Measurements from ENCODE around the gene WDR13. TPM values are rescaled to one million over a fixed set of nuclear protein-coding genes. Genes with fewer than 3 reads are reported as not detected.

WDR13 gene
- polyA plus RNA-seq, 3 donors = 143 to 172 (median 170) TPM

GRCh38 chrX:48590203-48591103, 6.8 kb upstream of the WDR13 start:
- H3K27ac ChIP-seq (ENCODE audit: low read depth, low read length) = no peak overlapping the region
- 79 to 89% (median 82%) methylated on average over 19 to 21 of the region's 21 CpGs for WGBS, 3 donors

GRCh38 chrX:48591255-48591791, 6.0 kb upstream of the WDR13 start:
- H3K27ac ChIP-seq (ENCODE audit: low read depth, low read length) = no peak overlapping the region
- 41 to 77% (median 60%) methylated on average over 9 of the region's 9 CpGs for WGBS, 3 donors

GRCh38 chrX:48592971-48593370, 4.3 kb upstream of the WDR13 start:
- no peak overlapping the region for H3K27ac ChIP-seq (ENCODE audit: low read depth, low read length)
- WGBS, 3 donors = 73 to 77% (median 74%) methylated on average over 5 of the region's 5 CpGs

GRCh38 chrX:48595929-48596328, 1.4 kb upstream of the WDR13 start:
- H3K27ac ChIP-seq (ENCODE audit: low read depth, low read length) = no peak overlapping the region
- WGBS, 3 donors = 22 to 54% (median 45%) methylated on average over 2 of the region's 2 CpGs

GRCh38 chrX:48598614-48599013, 1.3 kb downstream of the WDR13 start:
- H3K27ac ChIP-seq (ENCODE audit: low read depth, low read length) = no peak overlapping the region
- WGBS, 3 donors = 85 to 89% (median 87%) methylated on average over 22 to 25 of the region's 25 CpGs

GRCh38 chrX:48599341-48599740, 2.0 kb downstream of the WDR13 start:
- no peak overlapping the region for H3K27ac ChIP-seq (ENCODE audit: low read depth, low read length)
- WGBS, 3 donors = 94 to 96% (median 95%) methylated on average over 13 to 20 of the region's 20 CpGs

- whole genome bisulfite sequencing, 3 donors = 86 to 93% (median 92%) methylated on average over 17 to 19 of the region's 19 CpGs
- no peak overlapping the region for H3K27ac ChIP-seq (ENCODE audit: low read depth, low read length)
These were observed 2.9 kb downstream of the WDR13 start for GRCh38 chrX:48600226-48600625.

GRCh38 chrX:48601741-48602394, 4.6 kb downstream of the WDR13 start:
- no peak overlapping the region for H3K27ac ChIP-seq (ENCODE audit: low read depth, low read length)
- WGBS, 3 donors = 74 to 90% (median 82%) methylated on average over 12 to 17 of the region's 17 CpGs

GRCh38 chrX:48604701-48605100, 7.4 kb downstream of the WDR13 start:
- WGBS, 3 donors = 89 to 95% (median 94%) methylated on average over 14 to 16 of the region's 16 CpGs
- no peak overlapping the region for H3K27ac ChIP-seq (ENCODE audit: low read depth, low read length)

- 68 to 79% (median 74%) methylated on average over 5 to 6 of the region's 6 CpGs for WGBS, 3 donors
- no peak overlapping the region for H3K27ac ChIP-seq (ENCODE audit: low read depth, low read length)
These were observed 8.8 kb downstream of the WDR13 start for GRCh38 chrX:48606091-48606490.

GRCh38 chrX:48611703-48612102, 14.4 kb downstream of the WDR13 start:
- 46 to 76% (median 66%) methylated on average over 2 of the region's 2 CpGs for WGBS, 3 donors
- H3K27ac ChIP-seq (ENCODE audit: low read depth, low read length) = no peak overlapping the region

- no peak overlapping the region for H3K27ac ChIP-seq (ENCODE audit: low read depth, low read length)
- WGBS, 3 donors = 84 to 87% (median 85%) methylated on average over 6 of the region's 6 CpGs
These were observed 16.3 kb downstream of the WDR13 start for GRCh38 chrX:48613502-48614160.

- H3K27ac ChIP-seq (ENCODE audit: low read depth, low read length) = no peak overlapping the region
- WGBS, 3 donors = 29 to 44% (median 40%) methylated on average over 5 of the region's 5 CpGs
These were observed 19.3 kb downstream of the WDR13 start for GRCh38 chrX:48616576-48616975.

GRCh38 chrX:48617542-48618340, 20.4 kb downstream of the WDR13 start:
- WGBS, 3 donors = 32 to 37% (median 33%) methylated on average over 8 of the region's 8 CpGs
- no peak overlapping the region for H3K27ac ChIP-seq (ENCODE audit: low read depth, low read length)

- 82 to 93% (median 84%) methylated on average over 5 of the region's 5 CpGs for whole genome bisulfite sequencing, 3 donors
- no peak overlapping the region for H3K27ac ChIP-seq (ENCODE audit: low read depth, low read length)
These were observed 29.4 kb downstream of the WDR13 start for GRCh38 chrX:48626401-48627298.

- H3K27ac ChIP-seq (ENCODE audit: low read depth, low read length) = no peak overlapping the region
These were observed 34.2 kb downstream of the WDR13 start for GRCh38 chrX:48631376-48632090.

GRCh38 chrX:48632207-48632606, 34.9 kb downstream of the WDR13 start:
- WGBS, 3 donors = 72 to 87% (median 83%) methylated on average over 8 to 10 of the region's 10 CpGs

More at GRCh38 chrX:48631376-48632090, 34.2 kb downstream of the WDR13 start:
- 7 to 41% (median 11%) methylated on average over 18 of the region's 18 CpGs for WGBS, 3 donors

More at GRCh38 chrX:48632207-48632606, 34.9 kb downstream of the WDR13 start:
- H3K27ac ChIP-seq (ENCODE audit: low read depth, low read length) = no peak overlapping the region

Data from adipose tissue (tissue), 3 donors.